GM12878 (cell line): ENCODE data around the gene ABCG1.

Source experiments
- ASH2L ChIP-seq: fragments of 300-600, 200-600 bp; sonication (generic); IDR thresholded peaks from 2 replicates; pipeline ENCODE4 v1.6.1; 2017; ENCODE audit warnings: low read depth, mild to moderate bottlenecking, borderline replicate concordance
- CTCF ChIP-seq, 3 experiments: IDR thresholded peaks in 2 of 3; conservative IDR thresholded peaks in 1 of 3; 2 replicates each; pipeline ENCODE4 v1.5.1; 2011; ENCODE audit warnings: low read depth in 3 of 3, low read length in 3 of 3, mild to moderate bottlenecking in 3 of 3, control low read depth in 2 of 3, moderate library complexity in 2 of 3, inconsistent platforms in 1 of 3, mixed read lengths in 1 of 3; ENCODE audit not compliant: control insufficient read depth in 2 of 3, insufficient read depth in 1 of 3; ENCODE audit errors: extremely low read depth in 1 of 3
- EGR1 ChIP-seq, 2 experiments: IDR thresholded peaks; 1 replicate in 1 of 2; 2 replicates in 1 of 2; pipeline ENCODE4 v1.6.1; 2011 to 2012; ENCODE audit warnings: low read depth in 2 of 2, low read length in 2 of 2, borderline replicate concordance in 1 of 2, mild to moderate bottlenecking in 1 of 2, moderate library complexity in 1 of 2
- RCOR1 ChIP-seq: conservative IDR thresholded peaks from 2 replicates; pipeline ENCODE4 v1.6.1; 2012; ENCODE audit warnings: low read depth, low read length, improper control_type of control experiment
- TBL1XR1 ChIP-seq: IDR thresholded peaks from 2 replicates; pipeline ENCODE4 v1.6.1; 2012; ENCODE audit warnings: low read depth, low read length, improper control_type of control experiment
- ZBTB4 ChIP-seq: fragments of 450-650 bp; formaldehyde crosslinking; IDR thresholded peaks from 2 replicates; pipeline ENCODE4 v1.4.0; 2022; ENCODE audit warnings: mild to moderate bottlenecking, moderate library complexity
- ZNF274 ChIP-seq: IDR thresholded peaks from one replicate; pipeline ENCODE4 v1.8.0; 2011; ENCODE audit not compliant: insufficient read length, insufficient read depth

- TF ChIP-seq CTCF (IDR thresholded peaks at IDR 0.05 in 2 of 3, conservative IDR thresholded peaks at IDR 0.05 in 1 of 3; ENCODE audit: control insufficient read depth in 2 of 3, extremely low read depth in 1 of 3, insufficient read depth in 1 of 3, low read depth in 3 of 3, low read length in 3 of 3) (no peak), TBL1XR1 (no peak), ZNF274 (no peak), ASH2L (no peak), RCOR1 (no peak), ZBTB4 (CRISPR knock-in tag) (no peak), EGR1 (IDR thresholded peaks at IDR 0.05; ENCODE audit: borderline replicate concordance in 1 of 2, low read depth in 2 of 2, low read length in 2 of 2) (no peak)
Measured at GRCh38 chr21:42324896-42325295, 106.0 kb downstream of the ABCG1 start.
